Measurements from ENCODE around the gene LRPAP1.
"Not testable (repeated sequence)": the region's sequence is repeated elsewhere in the genome, so short reads cannot be mapped to it uniquely, and the experiment has no call there.

DNA sequence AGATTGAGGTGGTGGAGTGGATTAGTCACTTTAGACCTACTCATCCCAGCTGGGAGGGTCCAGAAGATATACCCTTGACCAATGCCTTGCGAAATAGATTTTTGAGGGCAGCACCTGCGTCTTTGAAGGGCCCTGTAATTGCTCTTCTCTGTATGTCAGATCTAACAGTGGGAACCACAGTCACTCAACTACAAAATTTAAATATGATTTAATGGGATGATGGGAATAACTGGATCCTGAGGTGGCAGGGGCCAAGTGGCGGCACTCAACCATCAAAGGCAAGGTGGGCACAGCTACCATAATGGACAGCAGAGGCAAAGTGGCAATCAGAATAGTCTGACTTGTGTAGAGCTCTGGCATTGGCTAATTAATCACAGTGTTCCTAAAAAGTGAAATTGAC, 76.6 kb downstream of the LRPAP1 start:
- TF ChIP-seq POLR2AphosphoS5, POLR2A (IDR thresholded peaks at IDR 0.05): not testable (repeated sequence)
- TF ChIP-seq, protein P1, sequence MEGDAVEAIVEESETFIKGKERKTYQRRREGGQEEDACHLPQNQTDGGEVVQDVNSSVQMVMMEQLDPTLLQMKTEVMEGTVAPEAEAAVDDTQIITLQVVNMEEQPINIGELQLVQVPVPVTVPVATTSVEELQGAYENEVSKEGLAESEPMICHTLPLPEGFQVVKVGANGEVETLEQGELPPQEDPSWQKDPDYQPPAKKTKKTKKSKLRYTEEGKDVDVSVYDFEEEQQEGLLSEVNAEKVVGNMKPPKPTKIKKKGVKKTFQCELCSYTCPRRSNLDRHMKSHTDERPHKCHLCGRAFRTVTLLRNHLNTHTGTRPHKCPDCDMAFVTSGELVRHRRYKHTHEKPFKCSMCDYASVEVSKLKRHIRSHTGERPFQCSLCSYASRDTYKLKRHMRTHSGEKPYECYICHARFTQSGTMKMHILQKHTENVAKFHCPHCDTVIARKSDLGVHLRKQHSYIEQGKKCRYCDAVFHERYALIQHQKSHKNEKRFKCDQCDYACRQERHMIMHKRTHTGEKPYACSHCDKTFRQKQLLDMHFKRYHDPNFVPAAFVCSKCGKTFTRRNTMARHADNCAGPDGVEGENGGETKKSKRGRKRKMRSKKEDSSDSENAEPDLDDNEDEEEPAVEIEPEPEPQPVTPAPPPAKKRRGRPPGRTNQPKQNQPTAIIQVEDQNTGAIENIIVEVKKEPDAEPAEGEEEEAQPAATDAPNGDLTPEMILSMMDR (IDR thresholded peaks at IDR 0.05) = not testable (repeated sequence)

Data from sigmoid colon (tissue), 4 donors.